HG03175 (cell line): ENCODE data around the gene AUH.

ENCODE experiments used
- ATAC-seq: cut with Tn5 transposase; IDR thresholded peaks from one replicate; pipeline ENCODE4 v1.9.1; 2021; ENCODE audit warnings: mild to moderate bottlenecking, moderate library complexity; ENCODE audit not compliant: unreplicated experiment

AUH gene

DNA sequence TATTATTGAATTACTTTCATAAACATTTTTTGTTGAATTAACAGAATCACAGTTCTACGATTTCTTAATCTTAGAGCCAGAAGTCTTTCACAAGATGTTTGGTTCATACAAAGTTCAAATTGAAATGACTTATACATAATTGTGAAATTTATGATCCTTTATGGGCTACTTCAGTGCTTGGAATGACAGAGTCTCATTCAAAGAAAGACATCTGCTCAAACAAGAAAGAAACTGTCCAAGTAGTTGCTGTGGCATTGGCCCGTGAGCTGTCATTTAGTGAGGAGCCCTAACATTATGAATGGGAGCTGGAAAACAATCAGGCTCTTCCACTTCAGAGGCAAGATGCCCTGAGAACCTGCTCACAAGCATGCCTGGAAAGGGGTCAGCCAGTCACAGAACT is 63.4 kb downstream of the AUH start:
- ATAC-seq, result no peak

- ATAC-seq, result no peak
Observed at GRCh38 chr9:91297306-91297705, 64.4 kb downstream of the AUH start.

GRCh38 chr9:91296354-91296753 is 65.4 kb downstream of the AUH start:
- no peak for ATAC-seq

DNA sequence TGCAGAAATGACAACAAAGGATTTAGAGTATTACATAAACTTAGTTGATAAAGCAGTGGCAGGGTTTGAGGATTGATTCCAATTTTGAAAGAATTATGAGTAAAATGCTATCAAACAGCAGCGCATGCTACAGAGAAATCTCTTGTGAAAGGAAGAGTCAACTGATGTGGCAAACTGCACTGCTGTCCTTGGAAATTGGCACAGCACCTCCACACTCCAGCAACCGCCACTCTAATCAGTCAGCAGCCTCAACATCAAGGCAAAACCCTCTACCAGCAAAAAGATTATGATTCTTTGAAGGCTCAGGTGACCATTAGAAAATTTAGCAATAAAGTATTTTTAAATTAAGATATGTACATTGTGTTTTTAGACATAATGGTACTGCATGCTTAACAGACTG is 66.4 kb downstream of the AUH start:
- no peak for ATAC-seq

DNA sequence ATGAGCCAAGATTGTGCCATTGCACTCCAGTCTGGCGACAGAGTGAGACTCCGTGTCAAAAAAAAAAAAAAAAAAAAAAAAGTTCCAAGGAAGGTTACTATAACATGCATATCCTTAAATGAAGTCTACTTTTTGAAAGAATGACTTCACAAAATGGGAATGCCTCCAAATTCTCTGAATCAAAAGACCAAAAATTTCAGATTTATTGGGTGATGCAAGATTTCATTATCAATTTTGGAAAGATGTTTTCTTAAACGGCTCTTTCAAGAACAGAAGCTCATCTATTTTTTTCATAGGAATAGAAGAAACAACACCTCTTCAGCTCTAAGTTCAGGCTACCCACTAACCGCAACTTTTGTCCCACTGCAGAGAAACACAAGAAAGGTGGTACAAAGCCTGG is 69.9 kb downstream of the AUH start:
- no peak for ATAC-seq

DNA sequence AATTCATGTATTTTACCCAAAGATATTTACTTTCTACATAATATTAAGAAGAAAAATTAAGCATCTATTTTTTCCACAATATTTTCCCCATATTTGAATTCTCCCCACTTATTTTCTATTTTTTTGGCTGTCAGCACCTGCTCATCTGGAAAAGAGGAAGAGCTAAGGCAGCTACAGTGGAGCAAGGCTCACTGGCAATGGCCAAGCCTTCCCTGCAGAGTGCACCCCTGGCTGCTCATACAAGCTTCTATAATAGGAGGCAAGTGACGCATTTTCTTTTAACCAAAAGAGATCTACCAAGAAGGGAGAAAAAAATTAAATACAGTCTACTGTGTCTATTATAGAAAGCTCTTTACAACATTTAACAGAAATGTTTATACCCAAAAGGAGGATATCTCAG is 72.5 kb downstream of the AUH start:
- no peak for ATAC-seq

DNA sequence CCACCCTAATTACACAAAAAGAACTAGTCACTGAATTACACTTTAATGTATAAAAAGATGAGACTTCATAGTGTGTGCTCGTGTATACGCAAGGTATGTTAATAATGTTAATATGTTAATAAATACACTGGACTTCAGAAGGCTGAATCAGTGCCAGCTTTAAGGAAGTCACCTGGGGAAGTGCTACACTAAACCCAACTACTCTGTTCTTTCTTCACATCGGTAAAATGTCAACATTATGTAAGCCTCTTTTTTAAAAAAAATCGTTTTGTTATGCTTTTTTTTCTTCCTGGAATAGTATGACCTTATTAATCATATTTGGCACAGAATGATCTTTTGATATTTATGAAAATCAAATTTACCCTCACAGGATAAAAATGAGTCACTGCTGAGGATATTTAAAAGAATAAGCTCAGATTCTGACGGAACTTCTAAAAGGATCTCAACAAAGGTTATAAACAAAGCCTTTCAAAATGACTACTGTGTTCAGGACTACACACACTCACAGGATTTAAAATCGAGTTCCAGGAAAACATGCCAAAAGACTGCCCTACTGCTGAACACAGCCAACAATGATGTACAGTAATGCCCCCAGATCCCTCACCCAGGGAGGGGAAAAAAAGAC is 75.9 kb downstream of the AUH start:
- no peak for ATAC-seq

GRCh38 chr9:91282292-91282691 is 79.4 kb downstream of the AUH start:
- ATAC-seq, result no peak

DNA sequence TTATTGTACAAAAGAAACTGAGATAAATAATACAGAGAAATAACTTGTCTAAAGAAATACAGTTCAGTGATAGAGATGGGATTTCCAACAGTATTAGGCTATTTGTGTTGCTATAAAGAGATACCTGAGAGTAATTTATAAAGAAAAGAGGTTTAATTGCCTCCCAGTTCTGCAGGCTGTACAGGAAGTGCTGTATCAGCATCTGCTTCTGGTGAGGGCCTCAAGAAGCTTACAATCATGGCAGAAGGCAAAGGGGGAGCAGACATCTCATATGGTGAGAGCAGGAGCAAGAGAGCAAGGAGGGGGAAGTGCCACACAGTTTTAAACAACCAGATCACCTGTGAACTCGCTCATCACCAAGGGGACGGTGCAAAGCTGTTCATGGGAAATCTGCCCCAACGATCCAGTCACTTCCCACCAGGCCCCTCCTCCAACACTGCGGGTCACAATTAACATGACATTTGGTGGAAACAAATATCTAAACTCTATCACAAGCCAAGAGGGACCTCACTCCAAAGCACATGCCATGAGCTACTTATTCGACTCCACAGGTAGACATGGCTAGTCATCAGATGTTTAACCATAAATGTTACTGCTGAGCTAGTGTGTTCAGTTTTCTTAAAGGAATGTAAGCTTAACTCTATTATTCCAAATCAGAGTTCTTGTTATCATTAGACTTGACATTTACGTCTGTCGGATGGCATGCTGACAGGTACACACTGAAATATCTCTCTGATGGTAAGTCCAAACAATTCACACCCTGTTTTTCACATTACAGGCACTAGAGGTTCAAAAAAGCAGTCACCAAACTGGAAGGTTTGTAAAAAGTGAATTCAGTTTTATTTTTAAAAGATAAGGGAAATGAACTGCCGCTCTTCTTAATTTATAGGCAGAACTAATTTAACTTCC is 82.2 kb downstream of the AUH start:
- no peak for ATAC-seq

GRCh38 chr9:91276513-91276912 is 85.2 kb downstream of the AUH start:
- ATAC-seq, result no peak

DNA sequence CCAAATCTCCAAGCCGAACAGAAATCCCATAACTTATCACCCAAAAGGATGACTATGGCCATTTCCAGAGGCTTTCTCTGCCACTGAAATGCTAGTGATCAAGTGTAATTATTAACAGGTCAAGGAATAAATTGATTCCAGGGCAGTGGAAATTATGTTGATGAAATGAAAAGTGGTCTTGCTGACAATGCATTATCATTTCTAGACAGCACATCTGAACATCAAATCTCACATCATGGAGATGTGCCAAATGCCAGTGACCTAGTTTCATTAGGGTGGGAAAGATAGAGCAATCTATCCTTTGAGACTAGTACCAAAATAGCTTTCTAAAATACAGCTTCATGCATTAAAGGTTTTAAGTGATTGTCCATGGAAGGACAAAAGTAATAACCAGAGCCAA is 86.1 kb downstream of the AUH start:
- no peak for ATAC-seq

GRCh38 chr9:91274949-91275492 is 86.7 kb downstream of the AUH start:
- no peak for ATAC-seq

- ATAC-seq, result peak; percentile 39
Observed at GRCh38 chr9:91273853-91274552, 87.7 kb downstream of the AUH start.

GRCh38 chr9:91271156-91271555 is 90.6 kb downstream of the AUH start:
- no peak for ATAC-seq

DNA sequence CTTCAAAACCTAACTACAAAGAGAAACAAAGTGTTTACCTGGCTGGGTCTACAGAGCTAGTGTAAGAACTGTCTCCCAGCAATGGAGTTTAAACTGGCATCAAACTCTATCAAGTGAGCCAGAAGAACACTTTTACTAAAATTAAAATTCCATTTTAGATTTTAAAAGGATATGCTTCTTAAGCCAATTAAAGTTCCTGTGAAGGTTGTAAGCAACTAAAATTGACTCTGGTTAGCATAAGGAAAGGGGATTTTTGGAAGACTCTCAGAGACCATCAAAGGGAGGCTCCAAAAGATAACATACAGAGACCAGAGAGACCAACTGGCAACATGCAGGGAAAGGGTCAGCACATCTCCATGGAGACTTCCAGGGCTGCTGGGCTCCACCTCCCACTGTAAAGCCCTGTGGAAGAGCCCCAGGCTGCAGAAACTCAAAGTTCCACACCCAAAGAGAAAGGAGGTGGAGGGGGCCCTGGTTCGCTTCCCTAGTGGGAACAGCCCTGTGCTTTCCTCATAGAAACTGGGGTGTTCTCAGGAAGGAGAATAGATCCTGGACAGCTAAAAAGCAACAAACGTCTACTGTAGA is 91.7 kb downstream of the AUH start:
- ATAC-seq, result no peak

- ATAC-seq, result no peak
Observed at GRCh38 chr9:91266448-91266847, 95.3 kb downstream of the AUH start.

DNA sequence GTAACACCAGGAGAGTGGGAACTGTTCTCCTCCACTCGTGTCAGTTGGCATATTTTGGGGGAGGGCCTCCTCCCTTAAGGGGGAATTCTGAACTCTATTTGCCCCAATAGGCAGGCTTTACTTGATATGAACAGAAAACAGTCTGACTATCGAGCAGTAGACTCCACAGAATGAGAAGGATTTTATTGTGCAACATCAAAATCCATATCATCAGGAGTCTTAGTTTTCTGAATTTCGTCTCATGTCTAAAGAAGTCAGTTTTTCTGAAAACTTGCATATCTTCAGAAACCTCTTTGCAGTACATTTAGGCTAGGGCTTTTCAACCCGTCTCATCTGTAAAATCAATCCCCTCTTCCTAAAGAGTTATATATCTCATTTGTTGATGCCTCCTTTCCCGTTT is 96.2 kb downstream of the AUH start:
- ATAC-seq, result no peak

GRCh38 chr9:91261417-91261816 is 100.3 kb downstream of the AUH start:
- no peak for ATAC-seq

- no peak for ATAC-seq
Observed at GRCh38 chr9:91259162-91259561, 102.6 kb downstream of the AUH start.

DNA sequence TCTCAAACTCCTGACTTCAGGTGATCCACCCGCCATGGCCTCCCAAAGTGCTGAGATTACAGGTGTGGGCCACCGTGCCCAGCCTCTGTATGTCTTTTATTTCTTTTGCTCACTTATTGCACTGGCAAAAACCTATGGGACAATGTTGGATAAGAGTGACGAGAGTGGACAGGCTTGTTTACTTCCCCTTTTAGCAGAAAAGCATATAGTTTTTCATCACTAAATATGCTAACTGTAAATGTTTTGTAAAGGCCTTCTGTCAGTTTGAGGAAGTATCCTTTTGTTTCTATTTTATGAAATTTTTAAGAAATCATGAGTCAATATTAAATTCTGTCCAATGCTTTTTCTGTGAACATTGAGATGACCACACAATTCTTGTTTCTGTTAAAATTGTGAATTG is 103.3 kb downstream of the AUH start:
- no peak for ATAC-seq

- no peak for ATAC-seq
Observed at GRCh38 chr9:91256235-91256634, 105.5 kb downstream of the AUH start.
